ENCODE results near the gene NOS1. TPM values are rescaled to one million over a fixed set of nuclear protein-coding genes. Genes with fewer than 3 reads are reported as not detected.

The NOS1 gene
- total RNA-seq, 1 experiment from 2014 or later, result 2.3 TPM

DNA sequence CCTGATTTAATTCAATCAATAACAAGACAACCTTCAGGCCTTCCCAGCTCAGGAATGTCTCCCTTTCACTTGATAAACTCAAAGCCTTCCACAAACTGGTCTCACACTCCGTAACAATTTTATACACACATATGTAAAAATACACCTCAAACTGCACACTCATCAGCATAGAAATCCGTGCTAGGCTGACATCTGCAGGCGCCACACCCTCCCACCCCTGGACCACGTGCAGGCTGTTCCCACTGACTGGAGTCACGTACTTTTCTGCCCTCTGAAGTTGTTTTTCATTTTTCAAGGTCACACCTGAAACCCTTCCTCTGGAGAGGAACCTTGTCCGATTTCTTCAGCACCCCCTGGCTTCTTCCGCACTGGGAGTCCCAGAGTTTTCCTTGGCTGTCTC lies 198.8 kb downstream of the NOS1 start:
- no peak overlapping the region for H3K18ac ChIP-seq (ENCODE audit: insufficient read length, low read depth, low read length)
- H2BK12ac ChIP-seq (ENCODE audit: insufficient read length, low read depth, low read length), result no peak overlapping the region
- H3K27me3 Mint-ChIP-seq (ENCODE audit: low read depth), result no peaks in the 10 kb centered on the region
- no peaks in the 10 kb centered on the region for H3K79me2 ChIP-seq (ENCODE audit: insufficient read depth, low read length)
- H3K23ac ChIP-seq (ENCODE audit: insufficient read length, low read depth, low read length), result no peak overlapping the region
- no peak overlapping the region for H3K9ac ChIP-seq (ENCODE audit: extremely low read depth, insufficient read length, low read length)
- no peak overlapping the region for H2BK5ac ChIP-seq (ENCODE audit: insufficient read length, low read length)
- H3K36me3 Mint-ChIP-seq (ENCODE audit: insufficient read depth in 1 of 3, low read depth in 3 of 3), result peaks cover 55 to 94% (median 94%) of the 10 kb centered on the region in 3 experiments; a peak in 6 of 7 replicates
- no peak for DNase-seq
- no peak overlapping the region for H2BK120ac ChIP-seq (ENCODE audit: low read depth, low read length, poor library complexity, severe bottlenecking)
- no peak overlapping the region for H2BK15ac ChIP-seq (ENCODE audit: low read depth, low read length)
- no peak overlapping the region for H3K27ac ChIP-seq (ENCODE audit: insufficient read length, low read depth, low read length)
- H3K4me3 Mint-ChIP-seq, result no peak overlapping the region
- no peak overlapping the region for H4K8ac ChIP-seq (replicated peaks; ENCODE audit: insufficient read length, low read depth, low read length)
- no peak overlapping the region for H2AFZ ChIP-seq (ENCODE audit: low read length)
- H3K9me3 ChIP-seq (ENCODE audit: control insufficient read depth, low read depth, low read length), result no peaks in the 10 kb centered on the region
- no peak overlapping the region for H4K5ac ChIP-seq (ENCODE audit: insufficient read length, low read depth, low read length)
- no peaks in the 10 kb centered on the region for H3K79me1 ChIP-seq (ENCODE audit: insufficient read depth, low read depth, low read length, poor library complexity, severe bottlenecking)
- no peak overlapping the region for H4K91ac ChIP-seq (ENCODE audit: insufficient read length, low read depth, low read length)
- H3K27ac Mint-ChIP-seq, result no peak overlapping the region
- no peak overlapping the region for H3K56ac ChIP-seq (ENCODE audit: insufficient read length, low read depth, low read length)
- no peak for TF ChIP-seq CTCF (conservative IDR thresholded peaks at IDR 0.05)
- no peak overlapping the region for H3K4me2 ChIP-seq (ENCODE audit: insufficient read depth, insufficient read length, low read length)
- H3K23me2 ChIP-seq (ENCODE audit: insufficient read length, low read depth, low read length, poor library complexity, severe bottlenecking), result no peaks in the 10 kb centered on the region
- no peak overlapping the region for H3K4ac ChIP-seq (ENCODE audit: low read depth, low read length)
- H3K14ac ChIP-seq (ENCODE audit: insufficient read depth, low read length), result no peak overlapping the region
- H3K4me1 Mint-ChIP-seq, result no peaks in the 10 kb centered on the region
- H2BK20ac ChIP-seq (ENCODE audit: low read depth, low read length, poor library complexity, severe bottlenecking), result no peak overlapping the region
- no CpG with 5 or more reads among the region's 7 CpGs for WGBS (ENCODE audit: extremely low coverage, insufficient read length, low lambda C conversion rate)
- no peaks in the 10 kb centered on the region for H3K27me3 ChIP-seq (ENCODE audit: insufficient read depth, low read length)
- no peak overlapping the region for H2AK5ac ChIP-seq (ENCODE audit: insufficient read length, low read length)
- no peak overlapping the region for H3T11ph ChIP-seq (ENCODE audit: low read length)
- H3K4me1 ChIP-seq (ENCODE audit: insufficient read depth, low read length), result no peaks in the 10 kb centered on the region
- H3K9me3 Mint-ChIP-seq, result no peaks in the 10 kb centered on the region
- no peaks in the 10 kb centered on the region for H4K20me1 ChIP-seq (ENCODE audit: control insufficient read depth, insufficient read depth, insufficient read length)
